ENCODE results near the gene RHBDF2.
"Not testable (repeated sequence)": the region's sequence is repeated elsewhere in the genome, so short reads cannot be mapped to it uniquely, and the experiment has no call there.

Gene RHBDF2

GRCh38 chr17:76538941-76539570 is 37.8 kb upstream of the RHBDF2 start:
- DNase-seq, result no peak

- DNase-seq, result no peak
These were observed 37.2 kb upstream of the RHBDF2 start for GRCh38 chr17:76538281-76538931.

- DNase-seq, result peak in 1 of 58 donors; percentile 68
These were observed 36.5 kb upstream of the RHBDF2 start, which contains the start of gene CYGB for GRCh38 chr17:76537578-76538280. Gene CYGB, minus strand, starts transcription at chr17:76537709. Its CDS starts 167 bp downstream, at chr17:76537542.

- peak in 1 of 58 donors; percentile 31 for DNase-seq
These were observed 36.0 kb upstream of the RHBDF2 start for GRCh38 chr17:76537288-76537577.

DNA sequence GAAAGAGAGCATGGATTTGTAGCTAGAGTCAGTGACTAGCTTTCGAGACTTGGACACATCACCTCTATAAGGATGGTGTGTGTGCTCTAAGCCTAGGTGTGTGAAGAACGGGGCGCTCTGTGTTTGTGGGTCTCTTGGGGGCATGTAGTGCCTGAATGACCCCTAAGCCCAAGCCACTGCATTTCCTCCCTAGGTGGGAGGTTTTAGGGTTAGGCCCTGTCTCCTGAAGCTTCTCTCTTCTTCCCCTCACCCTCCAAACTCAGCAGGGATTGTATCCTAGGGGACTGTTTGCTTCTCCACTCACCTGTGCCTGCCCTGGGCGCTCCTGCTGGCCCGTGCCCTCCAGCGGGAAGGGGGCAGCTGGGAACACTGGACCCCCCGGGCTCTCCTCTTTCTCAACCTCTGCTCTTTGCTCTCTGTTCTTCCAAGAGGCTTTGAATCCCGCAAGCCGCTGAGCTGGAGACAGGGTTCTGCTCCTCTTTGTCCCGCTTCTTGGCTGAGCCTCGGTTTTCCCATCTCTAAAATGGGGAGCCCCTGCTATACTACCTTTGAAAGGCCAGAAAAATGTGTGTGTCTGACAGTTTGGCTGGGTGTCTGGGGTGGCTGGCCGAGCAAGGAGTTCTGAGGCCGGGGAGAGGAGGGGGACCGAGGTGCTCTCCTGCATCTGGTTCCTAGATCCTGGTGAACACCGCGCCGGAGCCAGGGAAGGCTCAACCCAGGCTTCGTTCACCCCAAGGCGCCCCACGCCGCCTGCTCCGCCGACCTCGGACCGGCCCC is 35.5 kb upstream of the RHBDF2 start:
- no peak for DNase-seq

GRCh38 chr17:76535788-76536510 is 34.7 kb upstream of the RHBDF2 start:
- no peak for DNase-seq

- DNase-seq, result peak in 7 of 58 donors; percentile 10 to 71 (median 32)
These were observed 33.9 kb upstream of the RHBDF2 start for GRCh38 chr17:76534831-76535732.

GRCh38 chr17:76533640-76534359 is 32.6 kb upstream of the RHBDF2 start:
- DNase-seq, result not testable (repeated sequence)

GRCh38 chr17:76532072-76532651 is 30.9 kb upstream of the RHBDF2 start:
- no peak for DNase-seq

- no peak for DNase-seq
These were observed 30.3 kb upstream of the RHBDF2 start for GRCh38 chr17:76531486-76532038.

- DNase-seq, result no peak
These were observed 29.7 kb upstream of the RHBDF2 start for GRCh38 chr17:76530811-76531485.

GRCh38 chr17:76530095-76530723 is 29.0 kb upstream of the RHBDF2 start:
- DNase-seq, result no peak

GRCh38 chr17:76529224-76530094 is 28.2 kb upstream of the RHBDF2 start:
- DNase-seq, result peak in 28 of 58 donors; percentile 13 to 80 (median 46)

DNA sequence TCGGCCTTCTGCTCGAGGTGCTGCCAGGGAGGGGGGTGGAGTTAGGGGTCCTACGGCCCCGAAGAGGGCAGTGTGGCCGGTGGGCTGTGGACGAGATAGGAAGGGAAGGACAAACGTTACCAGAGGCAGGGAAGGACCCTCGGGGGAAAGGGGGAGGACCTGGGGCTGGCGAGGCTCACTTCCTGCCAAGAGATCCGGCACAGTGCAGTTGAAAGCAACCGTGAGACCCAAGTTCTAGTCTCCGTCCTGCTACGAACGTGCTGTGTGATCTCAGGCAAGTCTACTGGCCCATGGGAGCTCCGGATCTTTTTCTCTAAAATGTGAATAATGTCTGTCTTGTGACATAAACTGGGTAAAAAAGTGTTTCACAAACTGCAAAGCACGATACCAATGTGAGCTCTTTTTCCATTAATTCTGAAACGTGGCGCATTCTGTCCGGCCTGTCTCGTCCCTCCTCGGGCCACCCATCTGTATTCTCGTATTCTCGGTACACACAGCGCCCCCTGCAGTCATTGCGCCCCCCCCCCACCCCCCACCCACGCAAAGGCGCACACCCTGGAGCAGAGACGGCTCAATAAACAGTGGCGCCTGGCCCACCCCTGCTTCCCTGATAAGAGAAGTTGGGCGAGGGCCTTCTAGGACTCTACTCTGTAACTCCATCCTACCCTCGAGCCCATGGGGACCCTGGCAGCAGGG is 27.5 kb upstream of the RHBDF2 start:
- no peak for DNase-seq

DNA sequence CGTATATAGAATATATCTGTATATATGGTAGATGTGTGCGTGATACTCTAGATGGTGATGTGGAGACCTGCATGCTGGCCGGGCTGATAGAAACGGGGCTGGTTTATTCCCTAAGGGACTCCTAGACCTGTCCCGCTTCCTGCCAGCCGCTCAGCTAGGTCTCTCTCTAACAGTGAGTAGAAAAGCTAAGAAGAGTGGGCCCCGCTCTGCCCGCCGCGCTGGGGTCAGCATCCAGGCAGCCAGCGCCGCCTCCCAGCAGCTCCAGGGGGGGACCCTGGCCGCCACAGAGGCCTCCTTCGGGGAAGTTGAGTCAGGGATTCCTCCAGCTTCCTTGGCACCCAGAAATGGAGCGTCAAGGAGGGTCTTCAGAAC is 26.9 kb upstream of the RHBDF2 start:
- no peak for DNase-seq

Data from anterior cingulate cortex (tissue), 58 donors.